DND-41 (cell line): ENCODE results near the gene MRPL58.

Source experiments
- CTCF ChIP-seq: IDR thresholded peaks from 2 replicates; pipeline ENCODE4 v1.5.1; 2012; ENCODE audit warnings: borderline replicate concordance, low read length, moderate library complexity, mild to moderate bottlenecking; ENCODE audit not compliant: poor library complexity, severe bottlenecking; ENCODE audit errors: extremely low read depth
- EZH2 ChIP-seq: IDR thresholded peaks from 3 replicates; pipeline ENCODE4 v1.6.1; 2012; ENCODE audit warnings: borderline replicate concordance, low read depth, mild to moderate bottlenecking, moderate library complexity, low read length, inconsistent platforms; ENCODE audit not compliant: severe bottlenecking

- TF ChIP-seq EZH2 (no peak), CTCF (no peak)
Measured at GRCh38 chr17:75032720-75033280, 20.3 kb downstream of the MRPL58 start.
